ENCODE results near the gene RBMXL2.

RBMXL2 gene

GRCh38 chr11:7079545-7080135 lies 9.2 kb upstream of the RBMXL2 start:
- Histone ChIP-seq H3K4me1 (no peaks in the 10 kb centered on the region), H3K4me3 (no peak overlapping the region), H3K27me3 (no peaks in the 10 kb centered on the region), H3K9ac (no peak overlapping the region), H3K9me3 (replicated peaks in 1 of 11) (peaks cover 15 to 31% (median 20%) of the 10 kb centered on the region in 11 experiments; a peak in 21 of 22 replicates), H3K36me3 (no peaks in the 10 kb centered on the region), H3K27ac (no peak overlapping the region), H4K20me1 (no peaks in the 10 kb centered on the region), H3K4me2 (no peak overlapping the region)
- TF ChIP-seq Cebpa-rat (IDR thresholded peaks at IDR 0.05): no peak

- H3K4me3 ChIP-seq: no peak overlapping the region
- TF ChIP-seq Cebpa-rat (IDR thresholded peaks at IDR 0.05): no peak
- no peak overlapping the region for H3K27ac ChIP-seq
- H3K4me1 ChIP-seq: no peaks in the 10 kb centered on the region
- peaks cover 15 to 31% (median 20%) of the 10 kb centered on the region in 11 experiments; a peak in 21 of 22 replicates for H3K9me3 ChIP-seq (replicated peaks in 1 of 11)
- no peaks in the 10 kb centered on the region for H3K27me3 ChIP-seq
- no peaks in the 10 kb centered on the region for H3K36me3 ChIP-seq
- H3K4me2 ChIP-seq: no peak overlapping the region
- H3K9ac ChIP-seq: no peak overlapping the region
- no peaks in the 10 kb centered on the region for H4K20me1 ChIP-seq
These were observed 7.9 kb upstream of the RBMXL2 start for GRCh38 chr11:7080900-7081299.

GRCh38 chr11:7081441-7081840 lies 7.4 kb upstream of the RBMXL2 start:
- TF ChIP-seq Cebpa-rat (IDR thresholded peaks at IDR 0.05): no peak
- H3K9ac ChIP-seq: no peak overlapping the region
- no peaks in the 10 kb centered on the region for H4K20me1 ChIP-seq
- H3K27ac ChIP-seq: no peak overlapping the region
- H3K36me3 ChIP-seq: no peaks in the 10 kb centered on the region
- no peaks in the 10 kb centered on the region for H3K4me1 ChIP-seq
- peaks cover 15 to 31% (median 20%) of the 10 kb centered on the region in 11 experiments; a peak in 21 of 22 replicates for H3K9me3 ChIP-seq (replicated peaks in 1 of 11)
- H3K27me3 ChIP-seq: no peaks in the 10 kb centered on the region
- no peak overlapping the region for H3K4me3 ChIP-seq
- no peak overlapping the region for H3K4me2 ChIP-seq

GRCh38 chr11:7089328-7090251 lies 792 bp downstream of the RBMXL2 start:
- no peaks in the 10 kb centered on the region for H3K4me1 ChIP-seq
- no peaks in the 10 kb centered on the region for H3K36me3 ChIP-seq
- H4K20me1 ChIP-seq: no peaks in the 10 kb centered on the region
- no peak for TF ChIP-seq Cebpa-rat (IDR thresholded peaks at IDR 0.05)
- H3K4me3 ChIP-seq: no peak overlapping the region
- H3K27ac ChIP-seq: no peak overlapping the region
- H3K9ac ChIP-seq: no peak overlapping the region
- peaks cover 16 to 21% (median 18%) of the 10 kb centered on the region in 11 experiments for H3K9me3 ChIP-seq (replicated peaks in 1 of 11)
- H3K4me2 ChIP-seq: no peak overlapping the region
- no peaks in the 10 kb centered on the region for H3K27me3 ChIP-seq

GRCh38 chr11:7098235-7098832 lies 9.5 kb downstream of the RBMXL2 start:
- no peak overlapping the region for H3K27ac ChIP-seq
- no peaks in the 10 kb centered on the region for H3K27me3 ChIP-seq
- H3K9me3 ChIP-seq (replicated peaks in 1 of 11): no peaks in the 10 kb centered on the region
- TF ChIP-seq Cebpa-rat (IDR thresholded peaks at IDR 0.05): no peak
- no peak overlapping the region for H3K4me3 ChIP-seq
- H3K4me1 ChIP-seq: no peaks in the 10 kb centered on the region
- H3K4me2 ChIP-seq: no peak overlapping the region
- no peaks in the 10 kb centered on the region for H3K36me3 ChIP-seq
- H3K9ac ChIP-seq: no peak overlapping the region
- no peaks in the 10 kb centered on the region for H4K20me1 ChIP-seq

- no peak overlapping the region for H3K4me2 ChIP-seq
- no peaks in the 10 kb centered on the region for H3K36me3 ChIP-seq
- H3K9me3 ChIP-seq (replicated peaks in 1 of 11): no peaks in the 10 kb centered on the region
- no peak overlapping the region for H3K27ac ChIP-seq
- H4K20me1 ChIP-seq: no peaks in the 10 kb centered on the region
- no peaks in the 10 kb centered on the region for H3K4me1 ChIP-seq
- H3K4me3 ChIP-seq: no peak overlapping the region
- H3K9ac ChIP-seq: no peak overlapping the region
- TF ChIP-seq Cebpa-rat (IDR thresholded peaks at IDR 0.05): no peak
- no peaks in the 10 kb centered on the region for H3K27me3 ChIP-seq
These were observed 27.0 kb downstream of the RBMXL2 start for GRCh38 chr11:7115780-7116179.

- H3K36me3 ChIP-seq: no peaks in the 10 kb centered on the region
- H3K4me2 ChIP-seq: no peak overlapping the region
- H3K4me1 ChIP-seq: no peaks in the 10 kb centered on the region
- H4K20me1 ChIP-seq: no peaks in the 10 kb centered on the region
- H3K27me3 ChIP-seq: no peaks in the 10 kb centered on the region
- no peaks in the 10 kb centered on the region for H3K9me3 ChIP-seq (replicated peaks in 1 of 11)
- H3K4me3 ChIP-seq: no peak overlapping the region
- H3K9ac ChIP-seq: no peak overlapping the region
- H3K27ac ChIP-seq: no peak overlapping the region
- TF ChIP-seq Cebpa-rat (IDR thresholded peaks at IDR 0.05): no peak
These were observed 27.6 kb downstream of the RBMXL2 start for GRCh38 chr11:7116370-7116769.

- Histone ChIP-seq H3K27ac (no peak overlapping the region), H3K9ac (no peak overlapping the region), H3K4me2 (no peak overlapping the region), H4K20me1 (no peaks in the 10 kb centered on the region), H3K36me3 (no peaks in the 10 kb centered on the region), H3K4me3 (no peak overlapping the region), H3K4me1 (no peaks in the 10 kb centered on the region), H3K27me3 (no peaks in the 10 kb centered on the region), H3K9me3 (replicated peaks in 1 of 11) (no peaks in the 10 kb centered on the region)
- TF ChIP-seq Cebpa-rat (IDR thresholded peaks at IDR 0.05): no peak
These were observed 49.3 kb downstream of the RBMXL2 start for GRCh38 chr11:7138051-7138450.

All from BLaER1 treated with 17β-estradiol and CSF1 and Interleukin-3, amounts not matched to agents 10 nM and 100 nM (cell line).